GM21528 (cell line): ENCODE measurements around the gene LRRC27.

Source experiments
- ATAC-seq: cut with Tn5 transposase; IDR thresholded peaks from one replicate; pipeline ENCODE4 v1.9.1; 2021; ENCODE audit warnings: mild to moderate bottlenecking, moderate library complexity; ENCODE audit not compliant: unreplicated experiment, low FRiP score

Gene LRRC27

DNA sequence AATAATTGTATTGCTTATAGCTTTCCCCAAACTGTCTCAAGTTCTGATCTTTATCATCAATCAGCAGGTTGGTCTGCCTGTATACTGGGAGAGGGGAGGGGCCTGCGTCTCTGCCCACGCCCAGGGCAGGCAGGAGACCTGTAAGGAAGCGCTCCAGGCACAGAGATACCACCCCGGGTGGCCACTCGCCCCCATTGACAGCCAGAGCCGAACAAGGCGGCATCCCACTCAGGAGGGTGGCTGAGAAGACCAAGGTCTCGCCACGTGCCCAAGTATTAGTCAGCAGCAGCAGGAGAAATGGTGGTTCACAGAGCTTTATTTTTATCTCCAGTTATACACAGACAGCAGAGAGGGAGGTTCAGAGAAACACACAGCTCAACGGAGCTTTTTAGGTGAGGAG is 31.4 kb upstream of the LRRC27 start:
- no peak for ATAC-seq

GRCh38 chr10:132301371-132302330 is 30.3 kb upstream of the LRRC27 start:
- ATAC-seq = no peak

DNA sequence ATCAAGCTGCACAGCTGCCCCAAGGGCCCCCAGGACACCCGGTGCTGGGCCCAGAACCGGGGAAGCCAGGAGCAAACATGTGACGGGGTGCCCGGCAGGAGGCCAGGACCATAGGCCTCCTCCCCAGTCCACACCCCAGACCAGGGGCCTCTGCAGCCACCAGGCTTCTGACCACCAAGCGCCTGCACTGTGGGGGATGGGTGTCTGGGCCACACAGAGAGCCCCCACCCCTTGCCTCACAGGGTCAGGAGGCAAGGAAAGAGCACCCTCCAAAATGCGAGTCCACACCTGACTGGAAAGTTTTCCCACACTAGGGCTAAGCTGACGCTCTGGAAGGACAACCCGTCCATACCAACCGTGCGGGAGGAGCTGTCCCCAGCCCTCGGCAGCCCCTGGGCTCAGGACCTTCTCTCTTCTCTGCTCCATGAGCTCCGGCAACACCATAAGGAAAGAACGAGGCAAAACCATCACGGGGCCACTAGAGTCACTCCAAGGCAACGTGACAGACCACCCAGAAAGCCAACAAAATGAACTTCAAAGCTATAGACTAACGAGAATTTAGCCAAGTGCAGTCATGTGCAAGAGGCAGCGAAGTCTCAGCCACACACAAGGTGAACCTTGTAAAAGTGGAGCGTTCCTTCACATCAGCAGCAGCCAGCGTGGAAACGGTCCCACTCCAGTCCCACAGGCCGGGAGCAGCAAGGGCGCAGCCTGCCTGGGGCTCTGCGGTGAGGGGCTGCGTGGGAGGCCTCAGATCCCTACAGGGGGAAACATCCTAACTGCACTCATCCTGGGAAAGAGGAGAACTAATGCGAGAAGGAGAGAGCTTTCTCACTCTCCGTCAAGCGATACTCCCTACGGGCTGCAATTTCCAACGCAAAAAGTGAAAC is 29.3 kb upstream of the LRRC27 start:
- ATAC-seq = no peak

- ATAC-seq = no peak
These were observed 28.5 kb upstream of the LRRC27 start for GRCh38 chr10:132303361-132304115.

- ATAC-seq = no peak
These were observed 27.1 kb upstream of the LRRC27 start for GRCh38 chr10:132304756-132305509.

- no peak for ATAC-seq
These were observed 26.2 kb upstream of the LRRC27 start for GRCh38 chr10:132305654-132306342.

DNA sequence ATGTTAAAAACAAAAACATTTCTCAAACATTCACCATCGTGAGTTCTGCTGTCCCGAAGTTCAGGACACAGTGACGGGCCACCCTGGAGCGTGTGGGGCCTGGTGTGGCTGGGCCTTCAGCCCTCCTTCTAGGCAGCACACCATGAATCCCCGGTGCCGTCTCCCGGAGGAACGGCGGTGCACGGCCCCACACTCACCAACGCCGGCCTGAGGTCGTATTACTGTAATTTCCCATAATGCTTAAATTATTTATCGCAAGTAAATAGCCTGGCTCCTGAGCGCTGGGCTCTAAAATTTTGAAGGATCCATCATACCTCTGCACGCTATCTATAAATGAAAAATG is 25.7 kb upstream of the LRRC27 start:
- ATAC-seq = no peak

- peak; percentile 21 for ATAC-seq
These were observed 24.9 kb upstream of the LRRC27 start for GRCh38 chr10:132306864-132307751.

GRCh38 chr10:132307823-132308586 is 24.0 kb upstream of the LRRC27 start, which contains the start of gene STK32C:
Gene STK32C, minus strand, starts transcription at chr10:132307950. Its CDS starts 117 bp downstream, at chr10:132307833.
- ATAC-seq = peak; percentile 77

DNA sequence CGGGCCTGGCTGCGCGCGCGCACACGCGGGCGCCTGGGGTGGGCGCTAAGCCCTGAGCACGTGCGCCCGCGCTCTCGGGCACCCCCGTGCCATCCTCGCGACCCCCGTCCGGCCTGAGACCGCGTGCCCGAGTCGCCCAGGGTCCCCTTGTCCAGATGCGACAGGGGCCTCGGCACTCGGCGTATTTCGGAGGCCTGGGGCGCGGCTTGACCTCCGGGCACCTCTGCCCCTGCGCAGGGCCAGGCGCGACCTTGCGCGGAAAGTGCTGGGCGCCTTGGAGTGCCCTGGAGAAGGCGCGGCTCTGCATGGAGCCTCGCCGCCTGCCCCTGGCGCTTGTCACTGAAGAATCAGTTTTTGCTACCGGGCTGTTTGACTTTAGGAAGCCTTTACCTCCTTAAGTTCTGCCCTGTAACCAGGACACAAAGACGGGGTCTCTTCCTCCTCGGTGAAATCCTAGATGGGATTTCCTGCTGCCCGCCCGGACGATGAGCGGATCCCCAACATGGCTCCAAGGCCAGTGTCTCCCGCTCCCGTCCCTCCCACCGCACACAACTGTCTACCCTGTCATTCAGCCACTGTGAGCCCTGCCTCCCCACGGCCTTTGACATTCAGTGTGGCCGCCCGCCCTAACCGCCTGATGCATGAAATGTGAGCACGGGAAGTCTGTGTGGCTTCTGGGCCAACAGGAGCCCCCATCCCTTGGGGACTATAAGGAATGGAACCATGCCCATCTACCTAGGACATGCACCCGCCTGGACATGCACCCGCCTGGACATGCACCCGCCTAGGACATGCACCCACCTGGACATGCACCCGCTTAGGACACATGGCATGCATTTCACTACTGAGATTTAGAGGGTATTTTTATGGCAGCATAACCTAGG is 23.2 kb upstream of the LRRC27 start:
- peak; percentile 7 for ATAC-seq

GRCh38 chr10:132309471-132309865 is 22.5 kb upstream of the LRRC27 start:
- ATAC-seq = no peak

DNA sequence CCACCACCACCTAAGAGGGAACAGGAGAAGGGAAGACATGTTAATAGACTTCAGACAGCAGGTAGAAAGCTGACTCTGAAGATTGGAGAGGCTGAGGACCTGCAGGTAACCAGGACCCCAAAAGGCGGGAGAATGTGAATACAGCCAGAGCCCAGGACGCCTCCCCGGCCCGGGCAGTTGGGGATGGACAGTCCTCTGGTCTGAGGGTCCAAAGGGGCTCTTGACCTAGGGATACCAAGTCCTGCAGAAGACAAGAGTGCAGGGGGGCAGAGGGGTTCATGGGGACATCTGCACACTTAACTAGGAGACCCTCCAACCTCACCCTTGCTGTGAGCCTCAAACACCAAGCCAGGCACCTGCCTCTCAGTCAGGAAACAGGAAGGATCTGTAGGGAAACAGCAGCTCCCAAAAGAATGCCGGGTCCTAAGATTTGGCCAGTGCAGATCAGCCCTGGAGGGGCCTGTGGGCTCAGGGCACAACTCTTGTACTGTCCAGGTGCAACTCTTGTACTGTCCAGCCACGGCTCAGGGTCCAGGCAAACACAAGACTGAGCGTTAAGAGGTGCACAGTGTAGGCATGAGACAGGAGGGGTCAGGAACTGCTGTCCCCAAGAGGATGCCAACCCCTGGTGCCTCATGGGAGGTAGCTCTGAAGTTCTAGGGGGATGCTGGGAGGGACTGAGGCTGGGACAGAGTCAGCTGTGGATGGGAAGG is 22.0 kb upstream of the LRRC27 start:
- no peak for ATAC-seq

DNA sequence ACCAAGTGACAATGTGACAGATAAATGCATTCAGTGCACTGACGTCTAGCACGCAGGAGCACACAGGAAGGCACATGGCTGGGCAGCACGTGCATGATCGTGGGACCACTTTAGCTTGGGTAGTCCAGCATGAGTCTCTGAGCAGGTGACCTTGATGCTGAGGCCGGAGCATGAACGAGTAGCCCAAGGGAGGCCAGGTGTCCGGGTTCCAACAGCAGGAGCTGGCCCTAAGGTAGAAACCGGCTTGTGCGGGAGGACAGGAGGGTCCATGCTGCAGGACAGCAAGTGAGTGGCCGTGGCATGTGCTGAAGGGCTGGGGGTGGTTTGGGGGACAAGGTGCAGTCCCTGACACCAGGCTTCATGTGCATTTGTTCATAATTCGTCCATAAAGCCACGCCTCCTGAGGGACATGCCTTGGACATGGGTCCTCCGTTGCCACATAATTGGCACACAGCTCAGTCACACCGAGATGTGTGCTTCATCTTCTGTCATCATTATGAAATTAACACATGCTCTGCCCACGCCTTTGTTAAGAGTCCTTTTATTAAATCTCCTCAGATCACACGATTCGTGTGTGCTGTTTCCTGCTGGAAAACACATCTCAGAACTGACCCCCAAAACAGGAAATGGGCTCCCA is 21.2 kb upstream of the LRRC27 start:
- no peak for ATAC-seq

- ATAC-seq = no peak
These were observed 20.6 kb upstream of the LRRC27 start for GRCh38 chr10:132311338-132311939.

DNA sequence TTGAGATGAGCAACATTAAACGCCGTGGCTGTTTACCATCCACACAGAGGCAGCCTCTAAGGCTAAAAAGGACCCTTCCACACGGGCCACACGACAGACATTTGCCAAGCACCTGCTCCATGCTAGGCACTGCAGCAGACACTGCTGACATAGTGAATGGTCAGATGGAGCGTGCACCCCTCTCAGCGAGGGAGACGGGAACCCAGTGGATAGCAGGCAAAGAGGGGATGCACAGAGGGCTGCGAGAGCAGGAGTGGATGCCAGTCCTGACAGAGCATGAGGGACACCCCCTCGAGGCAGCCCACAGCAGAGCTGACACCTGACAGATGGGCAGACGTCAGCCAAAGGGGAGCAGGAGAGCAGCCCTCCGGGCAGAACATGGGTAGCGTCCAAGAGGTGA is 18.7 kb upstream of the LRRC27 start:
- no peak for ATAC-seq
